HepG2 (cell line): Measurements from ENCODE around the gene CLEC10A. TPM values are rescaled to one million over a fixed set of nuclear protein-coding genes. Genes with fewer than 3 reads are reported as not detected.
A peak's percentile ranks its signal among the peaks of the same experiment; 100 is the strongest.

Source experiments
- ADNP ChIP-seq: sonication (generic); formaldehyde crosslinking; IDR thresholded peaks from 2 replicates; pipeline ENCODE4 v1.4.0; 2020; ENCODE audit warnings: missing genetic modification reagents
- AGO1 ChIP-seq: fragments of 200-400 bp; formaldehyde crosslinking; IDR thresholded peaks from 2 replicates; pipeline ENCODE4 v1.6.1; 2017; ENCODE audit warnings: mild to moderate bottlenecking, low read depth, low read length, moderate library complexity; ENCODE audit not compliant: poor library complexity, severe bottlenecking
- DMAP1 ChIP-seq: IDR thresholded peaks from 2 replicates; pipeline ENCODE4 v1.6.1; 2016
- ESRRA ChIP-seq: sonication (generic); formaldehyde crosslinking; IDR thresholded peaks from 2 replicates; pipeline ENCODE4 v1.5.1; 2020; ENCODE audit warnings: mild to moderate bottlenecking, low read depth, missing genetic modification reagents
- HES4 ChIP-seq: sonication (generic); formaldehyde crosslinking; IDR thresholded peaks from 2 replicates; pipeline ENCODE4 v1.9.0; 2021; ENCODE audit warnings: mild to moderate bottlenecking, missing genetic modification reagents, borderline replicate concordance
- HNF4A ChIP-seq: sonication (generic); formaldehyde crosslinking; IDR thresholded peaks from 2 replicates; pipeline ENCODE4 v1.4.0; 2020; ENCODE audit warnings: missing genetic modification reagents
- MEF2D ChIP-seq: sonication (generic); formaldehyde crosslinking; IDR thresholded peaks from 2 replicates; pipeline ENCODE4 v1.5.1; 2020; ENCODE audit warnings: mild to moderate bottlenecking, missing genetic modification reagents
- MTA1 ChIP-seq: sonication (generic); formaldehyde crosslinking; IDR thresholded peaks from 2 replicates; pipeline ENCODE4 v1.4.0; 2020; ENCODE audit warnings: missing genetic modification reagents, mild to moderate bottlenecking, borderline replicate concordance
- MYC ChIP-seq: sonication (generic); formaldehyde crosslinking; IDR thresholded peaks from 2 replicates; pipeline ENCODE4 v1.9.0; 2021; ENCODE audit warnings: missing genetic modification reagents, borderline replicate concordance
- NFKB2 ChIP-seq: sonication (generic); formaldehyde crosslinking; IDR thresholded peaks from 2 replicates; pipeline ENCODE4 v1.4.0; 2020; ENCODE audit warnings: missing genetic modification reagents, borderline replicate concordance
- PITX1 ChIP-seq: sonication (generic); formaldehyde crosslinking; IDR thresholded peaks from 2 replicates; pipeline ENCODE4 v1.5.1; 2020; ENCODE audit warnings: mild to moderate bottlenecking, missing genetic modification reagents
- POLR2AphosphoS2 ChIP-seq: IDR thresholded peaks from 2 replicates; pipeline ENCODE4 v1.6.1; 2011; ENCODE audit warnings: low read depth, low read length, improper control_type of control experiment
- SAP130 ChIP-seq: IDR thresholded peaks from 2 replicates; pipeline ENCODE4 v1.6.1; 2016; ENCODE audit warnings: low read depth
- TARDBP ChIP-seq: sonication (generic); formaldehyde crosslinking; IDR thresholded peaks from 2 replicates; pipeline ENCODE4 v1.8.0; 2022; ENCODE audit warnings: mild to moderate bottlenecking, missing genetic modification reagents
- ZFP37 ChIP-seq: sonication (generic); formaldehyde crosslinking; IDR thresholded peaks from 2 replicates; pipeline ENCODE4 v1.4.0; 2020; ENCODE audit warnings: missing genetic modification reagents, borderline replicate concordance
- ZFY ChIP-seq: sonication (generic); formaldehyde crosslinking; IDR thresholded peaks from 2 replicates; pipeline ENCODE4 v1.4.0; 2020; ENCODE audit warnings: missing genetic modification reagents
- ZNF598 ChIP-seq: sonication (generic); formaldehyde crosslinking; IDR thresholded peaks from 2 replicates; pipeline ENCODE4 v1.5.1; 2020; ENCODE audit warnings: mild to moderate bottlenecking, missing genetic modification reagents, borderline replicate concordance
- ZNF629 ChIP-seq: sonication (generic); formaldehyde crosslinking; conservative IDR thresholded peaks from 2 replicates; pipeline ENCODE4 v1.5.0; 2020; ENCODE audit warnings: missing genetic modification reagents
- ZNF761 ChIP-seq: sonication (generic); formaldehyde crosslinking; conservative IDR thresholded peaks from 2 replicates; pipeline ENCODE4 v1.4.0; 2020; ENCODE audit warnings: mild to moderate bottlenecking, missing genetic modification reagents
- polyA plus RNA-seq, 8 experiments: library from polyadenylated mRNA; depleted of rRNA in 3 of 8; stranded (reverse) in 7 of 8; unstranded in 1 of 8; fragments of >200 nt; fragmentation: Illumina TruSeq in 4 of 8; extraction: Trizol in 4 of 8; gene quantifications; 2 replicates each; pipeline versions ENCODE4 v1.2.1 to v1.2.3, GENCODE V29; 2011 to 2016; ENCODE audit warnings: low read depth in 4 of 8, missing spikeins in 1 of 8, mixed read lengths in 1 of 8; ENCODE audit not compliant: insufficient read depth in 1 of 8
- total RNA-seq, 5 experiments: library from RNA; depleted of rRNA; stranded (reverse); fragments of >200 nt; fragmentation: Illumina TruSeq; extraction: Trizol; gene quantifications; 2 replicates each; pipeline ENCODE4 v1.2.3, GENCODE V29; 2016; ENCODE audit warnings: low read depth in 1 of 5
- TF ChIP-seq, protein P1 (sequence below): sonication (generic); formaldehyde crosslinking; IDR thresholded peaks from 2 replicates; pipeline ENCODE4 v1.5.1; 2020; ENCODE audit warnings: mild to moderate bottlenecking, missing genetic modification reagents, moderate library complexity
- TF ChIP-seq, protein P2 (sequence below): sonication (generic); formaldehyde crosslinking; conservative IDR thresholded peaks from 2 replicates; pipeline ENCODE4 v1.8.1; 2023; ENCODE audit warnings: missing genetic modification reagents
- TF ChIP-seq, protein P3 (sequence below): sonication (generic); formaldehyde crosslinking; IDR thresholded peaks from 2 replicates; pipeline ENCODE4 v1.8.0; 2023; ENCODE audit warnings: mild to moderate bottlenecking, missing genetic modification reagents

Gene CLEC10A
- total and polyA plus RNA-seq, 2 of the 13 experiments (the other 11 are each of a cell fraction or from before 2014, with no cell fraction given): 0.33 TPM; not detected in 1

GRCh38 chr17:7038025-7038862 is 41.8 kb downstream of the CLEC10A start (continued):
- TF ChIP-seq ZFP37 (CRISPR knock-in tag): 0 out of 2 replicates have a peak, but pooled peaks have one; percentile 46
- TF ChIP-seq ADNP: no peak
- no peak for TF ChIP-seq DMAP1 (CRISPR knock-in tag)
- TF ChIP-seq ZNF629 (CRISPR knock-in tag): 0 out of 2 replicates have a peak, but pooled peaks have one; percentile 26
- TF ChIP-seq ZNF598 (CRISPR knock-in tag): no peak
- TF ChIP-seq, protein P1, sequence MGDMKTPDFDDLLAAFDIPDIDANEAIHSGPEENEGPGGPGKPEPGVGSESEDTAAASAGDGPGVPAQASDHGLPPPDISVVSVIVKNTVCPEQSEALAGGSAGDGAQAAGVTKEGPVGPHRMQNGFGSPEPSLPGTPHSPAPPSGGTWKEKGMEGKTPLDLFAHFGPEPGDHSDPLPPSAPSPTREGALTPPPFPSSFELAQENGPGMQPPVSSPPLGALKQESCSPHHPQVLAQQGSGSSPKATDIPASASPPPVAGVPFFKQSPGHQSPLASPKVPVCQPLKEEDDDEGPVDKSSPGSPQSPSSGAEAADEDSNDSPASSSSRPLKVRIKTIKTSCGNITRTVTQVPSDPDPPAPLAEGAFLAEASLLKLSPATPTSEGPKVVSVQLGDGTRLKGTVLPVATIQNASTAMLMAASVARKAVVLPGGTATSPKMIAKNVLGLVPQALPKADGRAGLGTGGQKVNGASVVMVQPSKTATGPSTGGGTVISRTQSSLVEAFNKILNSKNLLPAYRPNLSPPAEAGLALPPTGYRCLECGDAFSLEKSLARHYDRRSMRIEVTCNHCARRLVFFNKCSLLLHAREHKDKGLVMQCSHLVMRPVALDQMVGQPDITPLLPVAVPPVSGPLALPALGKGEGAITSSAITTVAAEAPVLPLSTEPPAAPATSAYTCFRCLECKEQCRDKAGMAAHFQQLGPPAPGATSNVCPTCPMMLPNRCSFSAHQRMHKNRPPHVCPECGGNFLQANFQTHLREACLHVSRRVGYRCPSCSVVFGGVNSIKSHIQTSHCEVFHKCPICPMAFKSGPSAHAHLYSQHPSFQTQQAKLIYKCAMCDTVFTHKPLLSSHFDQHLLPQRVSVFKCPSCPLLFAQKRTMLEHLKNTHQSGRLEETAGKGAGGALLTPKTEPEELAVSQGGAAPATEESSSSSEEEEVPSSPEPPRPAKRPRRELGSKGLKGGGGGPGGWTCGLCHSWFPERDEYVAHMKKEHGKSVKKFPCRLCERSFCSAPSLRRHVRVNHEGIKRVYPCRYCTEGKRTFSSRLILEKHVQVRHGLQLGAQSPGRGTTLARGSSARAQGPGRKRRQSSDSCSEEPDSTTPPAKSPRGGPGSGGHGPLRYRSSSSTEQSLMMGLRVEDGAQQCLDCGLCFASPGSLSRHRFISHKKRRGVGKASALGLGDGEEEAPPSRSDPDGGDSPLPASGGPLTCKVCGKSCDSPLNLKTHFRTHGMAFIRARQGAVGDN (CRISPR knock-in tag): peak; percentile 77
- peak; percentile 36; the same call in 1 of the 2 replicates for TF ChIP-seq ZFY
- peak; percentile 4; the same call in 1 of the 2 replicates for TF ChIP-seq ZNF761 (CRISPR knock-in tag)
- TF ChIP-seq POLR2AphosphoS2: no peak
- no peak for TF ChIP-seq TARDBP (CRISPR knock-in tag)
- TF ChIP-seq NFKB2 (CRISPR knock-in tag): 0 out of 2 replicates have a peak, but pooled peaks have one; percentile 30
- TF ChIP-seq AGO1: peak; percentile 30
- TF ChIP-seq ESRRA (CRISPR knock-in tag): no peak; the same call in 1 of the 2 replicates
- peak; percentile 63; the same call in 1 of the 2 replicates for TF ChIP-seq MEF2D
- TF ChIP-seq PITX1: peak; percentile 29
- 0 out of 2 replicates have a peak, but pooled peaks have one; percentile 20 for TF ChIP-seq HES4
- peak; percentile 56; the same call in 1 of the 2 replicates for TF ChIP-seq MTA1
- TF ChIP-seq, protein P2, sequence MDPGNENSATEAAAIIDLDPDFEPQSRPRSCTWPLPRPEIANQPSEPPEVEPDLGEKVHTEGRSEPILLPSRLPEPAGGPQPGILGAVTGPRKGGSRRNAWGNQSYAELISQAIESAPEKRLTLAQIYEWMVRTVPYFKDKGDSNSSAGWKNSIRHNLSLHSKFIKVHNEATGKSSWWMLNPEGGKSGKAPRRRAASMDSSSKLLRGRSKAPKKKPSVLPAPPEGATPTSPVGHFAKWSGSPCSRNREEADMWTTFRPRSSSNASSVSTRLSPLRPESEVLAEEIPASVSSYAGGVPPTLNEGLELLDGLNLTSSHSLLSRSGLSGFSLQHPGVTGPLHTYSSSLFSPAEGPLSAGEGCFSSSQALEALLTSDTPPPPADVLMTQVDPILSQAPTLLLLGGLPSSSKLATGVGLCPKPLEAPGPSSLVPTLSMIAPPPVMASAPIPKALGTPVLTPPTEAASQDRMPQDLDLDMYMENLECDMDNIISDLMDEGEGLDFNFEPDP: no peak
- TF ChIP-seq, protein P3, sequence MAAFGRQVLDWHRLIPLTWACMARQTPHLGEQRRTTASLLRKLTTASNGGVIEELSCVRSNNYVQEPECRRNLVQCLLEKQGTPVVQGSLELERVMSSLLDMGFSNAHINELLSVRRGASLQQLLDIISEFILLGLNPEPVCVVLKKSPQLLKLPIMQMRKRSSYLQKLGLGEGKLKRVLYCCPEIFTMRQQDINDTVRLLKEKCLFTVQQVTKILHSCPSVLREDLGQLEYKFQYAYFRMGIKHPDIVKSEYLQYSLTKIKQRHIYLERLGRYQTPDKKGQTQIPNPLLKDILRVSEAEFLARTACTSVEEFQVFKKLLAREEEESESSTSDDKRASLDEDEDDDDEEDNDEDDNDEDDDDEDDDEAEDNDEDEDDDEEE: 0 out of 2 replicates have a peak, but pooled peaks have one; percentile 48
- TF ChIP-seq MYC (CRISPR knock-in tag): peak; percentile 51; the same call in 1 of the 2 replicates
- TF ChIP-seq SAP130 (CRISPR knock-in tag): peak; percentile 4; the same call in 1 of the 2 replicates
- TF ChIP-seq HNF4A: peak; percentile 54
